Left hindlimb (tissue), 1 donor: ENCODE results near the gene EPB41L4A.
"Not testable (repeated sequence)": the region's sequence is repeated elsewhere in the genome, so short reads cannot be mapped to it uniquely, and the experiment has no call there.

Experiments
- DNase-seq: peaks from one replicate; pipeline ENCODE4 v3.0.0-alpha.2; 2018

The EPB41L4A gene

DNA sequence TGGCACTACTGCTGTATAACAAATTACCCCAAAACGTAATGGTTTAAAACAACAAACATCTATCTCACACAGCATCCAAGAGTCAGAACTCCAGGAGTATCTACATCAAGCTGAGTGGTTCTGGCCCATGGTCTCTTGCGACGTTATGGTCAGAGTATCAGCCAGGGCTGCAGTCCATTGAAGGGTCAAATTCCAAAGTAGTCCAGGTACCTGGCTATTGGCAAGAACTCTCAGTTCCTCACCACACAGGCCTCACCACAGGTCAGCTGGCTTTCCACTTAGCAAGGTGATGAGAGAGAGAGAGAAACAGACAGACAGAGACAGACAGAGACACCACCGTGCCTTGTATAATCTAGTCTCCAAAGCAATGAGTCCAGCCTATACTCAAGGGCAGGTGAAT lies 22.6 kb downstream of the EPB41L4A start:
- DNase-seq, result no peak

DNA sequence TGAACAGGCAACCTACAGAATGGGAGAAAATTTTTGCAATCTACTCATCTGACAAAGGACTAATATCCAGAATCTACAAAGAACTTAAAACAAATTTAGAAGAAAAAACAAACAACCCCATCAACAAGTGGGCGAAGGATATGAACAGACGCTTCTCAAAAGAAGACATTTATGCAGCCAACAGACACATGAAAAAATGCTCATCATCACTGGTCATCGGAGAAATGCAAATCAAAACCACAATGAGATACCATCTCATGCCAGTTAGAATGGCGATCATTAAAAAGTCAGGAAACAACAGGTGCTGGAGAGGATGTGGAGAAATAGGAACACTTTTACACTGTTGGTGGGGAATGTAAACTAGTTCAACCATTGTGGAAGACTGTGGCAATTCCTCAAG lies 23.8 kb downstream of the EPB41L4A start:
- not testable (repeated sequence) for DNase-seq

DNA sequence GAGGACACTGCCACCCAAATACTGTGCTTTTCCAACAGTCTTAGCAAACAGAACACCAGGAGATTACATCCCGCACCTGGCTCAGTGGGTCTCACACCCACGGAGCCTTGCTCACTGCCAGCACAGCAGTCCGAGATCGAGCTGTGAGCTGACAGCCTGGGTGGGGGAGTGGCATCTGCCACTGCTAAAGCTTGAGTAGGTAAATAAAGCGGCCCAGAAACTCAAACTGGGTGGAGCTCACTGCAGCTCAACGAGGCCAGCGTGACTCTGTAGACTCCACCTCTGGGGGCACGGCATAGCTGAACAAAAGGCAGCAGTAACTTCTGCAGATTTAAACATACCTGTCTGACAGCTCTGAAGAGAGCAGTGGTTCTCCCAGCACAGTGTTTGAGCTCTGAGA lies 28.8 kb downstream of the EPB41L4A start:
- no peak for DNase-seq

DNA sequence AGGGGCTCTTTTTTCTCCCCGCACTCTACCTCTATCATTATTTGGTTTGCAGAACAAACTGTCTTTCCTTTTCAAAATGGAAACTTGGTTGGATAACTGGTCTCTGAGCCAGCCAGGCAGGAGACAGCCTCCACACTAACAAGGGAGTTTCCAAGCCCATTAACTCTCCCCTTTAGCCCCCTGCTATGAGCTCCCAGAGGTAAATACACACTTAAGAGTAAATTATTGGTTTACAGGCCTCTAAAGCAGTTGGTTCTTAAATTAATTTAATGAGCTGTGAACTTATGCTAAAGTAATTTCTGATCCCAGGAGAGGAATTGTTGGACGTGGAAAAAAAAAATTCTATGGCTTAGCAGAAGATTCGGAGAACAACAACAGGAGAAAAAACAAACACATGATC lies 30.3 kb downstream of the EPB41L4A start:
- DNase-seq, result no peak

DNA sequence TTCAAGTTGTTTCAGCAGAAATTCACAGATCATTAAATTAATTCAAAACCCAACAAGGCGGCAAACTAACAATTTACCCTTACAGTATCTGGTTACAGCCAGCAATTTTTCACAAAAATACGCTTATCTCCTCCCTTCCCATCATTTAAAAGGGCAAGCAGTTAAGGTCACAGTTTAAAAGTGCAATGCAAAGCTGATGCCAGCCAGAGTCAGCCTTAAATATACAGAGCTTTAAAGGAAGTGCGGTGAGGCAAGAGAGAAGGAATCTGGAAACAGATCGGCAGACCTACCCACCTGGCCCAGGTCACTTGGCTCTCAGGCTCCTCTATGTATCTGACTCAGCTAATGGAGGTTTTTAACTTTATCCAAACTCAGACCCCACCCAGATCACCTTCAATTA lies 31.0 kb downstream of the EPB41L4A start:
- DNase-seq, result no peak

DNA sequence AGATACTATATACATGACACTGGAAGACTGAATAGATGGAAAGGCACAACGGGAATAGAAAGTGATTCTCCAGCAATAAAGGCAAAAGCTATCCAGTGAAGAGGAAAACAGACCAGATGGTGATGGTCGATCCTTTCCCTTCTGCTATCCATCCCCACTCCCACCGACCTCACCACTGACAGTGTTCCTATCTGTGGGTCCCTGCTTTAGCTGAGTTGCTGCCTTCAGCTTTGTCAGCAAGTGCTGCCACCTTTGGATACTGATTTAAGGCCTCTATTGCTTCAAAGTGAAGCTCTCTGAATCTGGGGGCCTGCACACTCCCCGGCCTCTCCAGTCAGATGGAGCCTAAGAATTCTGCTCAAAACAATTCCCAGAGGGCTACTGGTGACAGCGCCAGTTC lies 32.3 kb downstream of the EPB41L4A start:
- DNase-seq, result no peak

DNA sequence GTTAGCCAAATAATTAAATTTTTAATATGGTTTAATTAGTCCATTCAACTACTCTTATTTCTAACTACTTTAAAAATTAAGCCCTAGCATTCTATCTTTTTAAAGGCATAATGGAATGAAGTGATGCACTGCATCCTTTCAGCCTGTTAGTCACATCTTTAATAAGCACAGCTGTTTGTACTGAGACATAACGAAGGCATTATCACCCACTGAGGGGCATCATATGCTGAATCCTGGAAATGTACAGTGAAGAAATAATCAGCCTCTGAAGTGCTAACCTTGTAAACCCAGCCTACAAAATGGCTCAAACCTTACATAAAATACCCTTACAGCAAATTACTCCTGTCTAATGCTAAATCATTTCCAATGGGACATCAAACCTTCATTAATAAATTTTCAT lies 33.1 kb downstream of the EPB41L4A start:
- DNase-seq, result no peak

DNA sequence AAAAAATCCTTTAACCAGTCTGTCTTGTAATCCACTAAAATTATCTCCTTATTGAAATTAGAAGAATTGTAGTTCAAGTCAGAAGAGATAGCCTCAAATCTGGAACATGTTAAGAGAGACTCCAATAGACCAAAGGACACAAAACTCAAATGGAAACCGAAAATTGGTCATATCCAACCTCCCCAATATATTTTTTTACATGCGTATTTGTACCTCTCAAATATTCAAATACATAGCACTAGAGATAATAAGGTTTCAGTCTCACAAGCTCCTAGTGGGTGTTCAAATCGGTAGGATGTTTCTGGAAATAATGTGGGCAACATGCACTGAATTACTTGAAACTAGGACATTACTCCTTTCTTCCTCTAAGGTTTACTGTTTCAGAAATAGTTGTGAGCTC lies 33.5 kb downstream of the EPB41L4A start:
- no peak for DNase-seq

DNA sequence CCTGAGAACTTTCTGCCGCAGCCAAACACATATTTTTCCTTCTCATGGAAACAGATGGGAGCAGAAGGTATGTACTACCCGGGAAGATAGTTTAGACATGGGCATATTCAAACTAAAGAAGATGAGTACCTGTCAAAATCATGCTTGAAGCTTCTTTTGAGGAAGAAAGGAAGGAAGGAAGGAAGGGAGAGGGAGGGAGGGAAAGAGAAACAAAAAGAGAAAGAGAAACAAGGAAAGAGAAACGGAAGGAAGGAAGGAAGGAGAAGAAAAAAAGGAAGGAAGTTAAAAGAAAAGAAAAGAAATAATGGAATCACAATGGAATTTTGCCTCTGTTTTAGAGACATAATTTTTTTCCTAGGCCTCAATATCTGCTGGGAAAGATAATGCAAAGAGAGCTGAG lies 34.6 kb downstream of the EPB41L4A start:
- no peak for DNase-seq

DNA sequence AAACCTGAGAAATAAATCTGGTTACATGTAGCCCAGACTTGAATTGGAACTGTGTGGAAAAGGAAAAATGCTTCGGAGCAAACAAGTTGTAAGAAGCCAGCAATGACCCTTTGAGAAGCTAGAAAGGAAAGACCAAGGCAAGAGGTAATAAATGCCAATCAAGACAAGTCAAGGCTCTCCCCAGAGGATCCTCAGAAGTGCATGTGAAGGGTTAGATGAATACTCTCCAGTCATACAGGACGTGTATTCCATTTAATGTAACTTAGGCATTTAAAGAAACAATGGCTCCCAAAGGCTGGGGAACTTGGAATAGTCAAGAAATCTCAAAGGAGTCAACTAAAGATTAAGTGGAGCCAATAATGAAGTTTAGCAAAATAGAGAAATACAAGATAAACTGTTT lies 36.2 kb downstream of the EPB41L4A start:
- no peak for DNase-seq

DNA sequence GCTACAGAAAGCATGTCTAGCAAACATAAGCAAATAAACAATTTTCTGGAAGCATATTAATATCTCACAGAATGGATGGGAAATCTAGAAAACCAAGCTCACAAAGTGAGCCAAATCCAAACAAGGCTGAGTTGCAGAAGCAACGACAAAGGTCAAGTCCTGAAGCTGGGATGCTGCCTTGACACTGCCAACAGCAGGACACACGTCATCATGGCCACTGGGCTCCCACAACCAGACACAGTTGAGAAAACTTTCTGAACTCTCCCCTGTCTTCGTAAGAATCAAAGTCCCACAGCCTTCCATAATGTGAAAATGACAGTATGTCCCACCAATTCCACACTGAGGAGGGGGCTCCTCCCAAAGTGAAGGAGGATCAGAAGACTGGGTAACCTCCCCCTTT lies 37.6 kb downstream of the EPB41L4A start:
- DNase-seq, result no peak

DNA sequence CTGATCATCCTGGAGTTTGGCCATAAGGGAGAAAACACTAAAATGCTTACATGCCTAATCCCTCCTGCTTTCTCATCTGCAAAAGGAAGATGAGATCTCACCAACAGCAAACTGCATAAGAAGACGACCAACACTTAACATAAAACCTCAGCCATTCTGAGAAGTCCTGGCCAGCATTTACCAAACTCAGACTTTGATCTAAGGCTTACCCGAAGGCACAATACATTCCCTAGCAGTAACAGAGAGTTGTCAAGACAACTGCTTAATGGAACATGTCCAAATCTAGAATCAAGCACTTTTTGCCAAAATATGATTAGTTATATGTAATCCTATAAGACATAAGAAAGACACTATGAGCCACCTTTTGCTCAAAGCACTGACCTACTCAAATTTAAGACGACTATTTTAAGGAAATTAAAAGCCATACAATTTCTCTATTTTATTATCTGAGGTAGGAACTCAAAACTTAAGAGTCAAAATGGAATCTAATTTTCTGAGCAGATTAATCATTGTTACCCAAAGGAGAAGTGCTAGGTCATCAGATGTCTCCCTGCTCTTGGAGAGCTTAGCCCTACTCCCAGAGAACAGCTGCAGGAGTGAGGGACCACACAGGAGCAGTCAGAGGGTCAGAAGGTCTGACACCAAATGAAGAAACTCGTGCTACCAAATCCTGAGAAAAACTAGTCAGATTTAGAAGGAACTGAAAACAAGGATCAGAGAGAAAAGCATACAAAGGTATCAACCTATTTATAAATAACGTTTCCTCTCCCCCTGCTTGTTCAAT lies 39.3 kb downstream of the EPB41L4A start:
- no peak for DNase-seq

DNA sequence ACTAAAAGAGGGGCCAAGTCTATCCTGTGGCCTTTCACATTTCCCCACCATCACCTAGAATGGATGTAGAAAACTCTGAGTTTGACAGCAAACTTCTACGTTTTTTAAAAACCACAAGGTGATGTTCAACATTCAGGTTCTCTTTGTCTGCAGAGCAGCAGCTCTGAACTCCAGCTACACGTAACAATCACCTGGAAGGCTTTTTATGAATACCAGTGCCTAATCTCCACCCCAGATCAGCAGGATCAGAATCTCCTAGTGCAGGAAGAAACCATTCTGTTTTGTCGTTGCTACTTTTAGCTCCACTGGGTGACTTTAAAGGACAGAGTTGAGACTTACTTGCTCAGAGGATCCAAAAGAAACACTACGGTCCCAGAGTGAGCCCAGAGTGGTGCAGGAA lies 44.3 kb downstream of the EPB41L4A start:
- no peak for DNase-seq

DNA sequence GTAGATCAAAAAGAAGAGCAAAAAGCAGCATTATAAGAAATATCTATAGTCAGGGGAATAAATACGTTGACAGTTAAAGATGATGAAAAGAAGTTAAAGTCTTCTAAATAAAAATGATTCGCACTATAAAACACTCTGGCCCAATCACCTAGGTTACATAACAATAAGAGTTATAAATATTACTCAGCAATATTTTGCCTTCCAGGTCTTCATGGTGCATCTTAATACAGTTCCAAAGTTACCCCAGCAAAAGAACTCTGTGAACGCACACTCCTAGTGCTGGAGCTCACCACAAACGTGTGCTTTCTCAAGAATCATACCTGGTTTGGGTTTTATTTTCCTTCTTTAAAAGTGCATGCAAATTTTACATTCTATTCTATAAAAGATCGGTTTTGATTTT lies 44.7 kb downstream of the EPB41L4A start:
- DNase-seq, result no peak

DNA sequence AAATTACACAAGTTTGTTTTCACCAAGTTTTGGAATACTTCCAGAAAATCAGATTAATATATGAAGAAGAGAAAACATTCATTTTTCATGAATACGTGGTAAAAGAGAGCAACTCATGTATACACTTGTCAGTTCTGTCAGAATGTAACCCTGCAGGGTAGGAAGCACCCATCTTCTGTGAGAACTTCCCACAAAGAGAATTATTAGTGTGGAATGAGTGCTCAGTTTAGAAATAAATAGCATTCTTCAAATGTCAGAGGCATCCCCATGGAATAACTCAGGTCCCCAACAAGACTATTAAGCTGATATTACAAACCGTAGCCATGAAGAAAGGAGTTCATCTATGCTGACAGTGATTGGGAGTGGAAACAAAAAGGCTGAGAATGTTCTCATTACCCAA lies 45.2 kb downstream of the EPB41L4A start:
- DNase-seq, result no peak

DNA sequence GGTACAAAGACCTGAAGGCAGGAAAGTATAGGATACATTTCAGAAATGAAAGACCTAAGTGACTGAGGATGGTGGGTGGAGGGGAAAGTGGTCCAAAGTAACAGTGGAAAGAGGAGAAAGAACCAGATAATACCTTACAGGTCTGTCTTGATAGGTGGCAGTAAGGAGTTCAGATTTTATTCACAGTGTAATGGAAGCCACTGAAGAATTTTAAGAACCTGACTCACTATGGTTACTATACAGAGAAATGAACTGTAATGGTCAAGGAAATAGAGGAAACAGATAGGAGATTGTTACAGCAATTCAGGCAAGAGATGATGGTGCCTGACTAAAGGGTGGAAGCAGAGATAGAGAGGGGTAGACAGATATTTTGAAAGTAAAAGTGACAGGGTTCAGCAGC lies 46.5 kb downstream of the EPB41L4A start:
- no peak for DNase-seq

DNA sequence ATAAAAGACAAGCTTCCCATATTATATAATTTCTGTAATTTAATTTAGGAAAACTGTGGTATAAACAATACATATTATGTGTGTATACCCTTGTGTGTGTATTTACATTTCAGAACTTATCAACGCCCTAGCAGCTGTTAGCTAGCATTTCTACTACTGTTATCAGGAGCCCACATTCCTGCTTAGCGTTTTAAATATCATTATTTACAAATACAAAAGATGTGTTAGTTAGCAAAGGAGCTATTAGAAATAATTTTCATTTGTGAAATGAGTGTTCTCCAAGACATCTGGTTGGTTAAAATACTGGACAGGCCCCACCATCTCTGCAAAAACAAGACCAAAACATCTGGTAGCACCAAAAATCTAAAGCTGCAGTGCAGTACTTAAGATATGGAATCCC lies 48.0 kb downstream of the EPB41L4A start:
- DNase-seq, result no peak

DNA sequence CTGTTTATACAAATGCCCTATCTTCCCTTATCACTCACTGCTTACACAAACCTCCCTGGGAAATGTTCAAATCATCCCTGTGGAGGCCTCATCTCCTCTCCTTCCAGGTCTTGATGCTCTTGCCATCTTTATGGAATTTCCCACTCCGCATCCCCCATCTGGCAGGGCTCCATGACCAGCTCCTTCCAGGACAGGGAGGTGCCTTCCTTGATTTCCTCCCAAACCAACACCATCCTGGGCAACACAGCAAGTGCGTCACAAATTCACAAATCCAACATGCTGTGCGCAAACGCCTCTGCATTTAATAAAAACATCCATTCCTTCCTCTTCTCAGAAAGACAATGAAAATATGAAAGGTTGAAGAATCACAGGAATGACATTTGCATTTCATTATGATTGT lies 51.7 kb downstream of the EPB41L4A start:
- no peak for DNase-seq

DNA sequence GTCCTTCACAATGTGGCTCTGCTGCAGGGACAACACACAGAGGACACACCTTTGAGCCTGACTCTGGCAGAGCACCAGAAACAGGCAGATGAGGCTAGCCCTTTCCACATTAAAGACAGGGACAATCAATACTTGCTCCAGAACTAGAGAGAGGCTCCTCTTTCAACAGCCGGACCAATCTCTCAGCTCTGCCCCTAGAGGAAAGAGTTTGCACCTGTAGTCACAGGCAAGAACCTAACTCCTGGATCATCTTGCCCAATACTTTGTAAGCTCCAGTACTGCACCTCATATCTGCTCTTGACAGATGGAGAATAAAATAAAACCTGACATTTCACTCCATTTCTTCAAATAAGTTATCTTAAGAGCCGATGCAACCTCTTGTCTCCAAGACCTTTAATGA lies 52.1 kb downstream of the EPB41L4A start:
- DNase-seq, result no peak

DNA sequence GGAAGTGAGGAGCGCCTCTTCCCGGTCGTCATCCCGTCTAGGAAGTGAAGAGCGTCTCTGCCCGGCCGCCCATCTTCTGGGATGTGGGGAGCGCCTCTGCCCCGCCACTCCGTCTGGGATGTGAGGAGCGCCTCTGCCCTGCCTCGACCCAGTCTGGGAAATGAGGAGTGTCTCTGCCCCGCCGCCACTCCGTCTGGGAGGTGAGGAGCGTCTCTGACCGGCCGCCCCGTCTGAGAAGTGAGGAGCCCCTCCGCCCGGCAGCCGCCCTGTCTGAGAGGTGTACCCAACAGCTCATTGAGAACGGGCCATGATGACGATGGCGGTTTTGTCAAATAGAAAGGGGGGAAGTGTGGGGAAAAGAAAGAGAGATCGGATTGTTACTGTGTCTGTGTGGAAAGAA lies 58.3 kb downstream of the EPB41L4A start:
- not testable (repeated sequence) for DNase-seq

DNA sequence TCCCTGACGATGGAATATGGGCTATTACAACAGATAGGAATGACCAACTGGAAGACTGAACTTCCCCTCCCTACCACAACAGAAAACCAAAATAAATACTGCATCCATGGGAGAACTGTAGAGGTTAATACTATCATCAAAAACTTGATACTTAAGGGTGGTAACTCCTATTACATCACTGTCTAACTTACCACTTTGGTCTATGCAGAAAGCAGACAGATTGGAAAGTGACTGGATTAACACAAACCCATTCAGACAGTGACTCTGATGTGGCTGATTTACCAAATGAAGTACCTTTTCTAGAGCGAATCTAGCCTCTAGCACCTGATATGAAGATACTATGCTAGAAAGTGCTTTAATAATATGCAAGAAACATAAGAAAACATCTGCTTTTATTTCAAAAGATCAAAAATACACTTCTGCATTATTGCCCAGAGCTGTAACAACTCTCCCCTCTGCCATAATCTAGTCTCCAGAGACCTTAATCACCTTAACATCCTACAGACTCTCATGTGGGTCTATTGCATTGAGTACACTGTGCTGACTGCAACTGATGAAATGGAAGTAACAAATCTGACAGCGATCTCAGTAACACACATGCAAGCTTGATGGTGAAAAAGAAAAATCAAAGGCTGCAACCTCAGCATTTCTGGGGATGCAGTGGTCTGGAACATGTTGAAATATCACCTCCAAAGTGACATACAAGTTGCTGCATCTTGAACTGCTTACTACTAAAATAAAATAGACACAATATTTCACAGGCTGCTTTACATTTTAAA lies 62.7 kb downstream of the EPB41L4A start:
- DNase-seq, result no peak

DNA sequence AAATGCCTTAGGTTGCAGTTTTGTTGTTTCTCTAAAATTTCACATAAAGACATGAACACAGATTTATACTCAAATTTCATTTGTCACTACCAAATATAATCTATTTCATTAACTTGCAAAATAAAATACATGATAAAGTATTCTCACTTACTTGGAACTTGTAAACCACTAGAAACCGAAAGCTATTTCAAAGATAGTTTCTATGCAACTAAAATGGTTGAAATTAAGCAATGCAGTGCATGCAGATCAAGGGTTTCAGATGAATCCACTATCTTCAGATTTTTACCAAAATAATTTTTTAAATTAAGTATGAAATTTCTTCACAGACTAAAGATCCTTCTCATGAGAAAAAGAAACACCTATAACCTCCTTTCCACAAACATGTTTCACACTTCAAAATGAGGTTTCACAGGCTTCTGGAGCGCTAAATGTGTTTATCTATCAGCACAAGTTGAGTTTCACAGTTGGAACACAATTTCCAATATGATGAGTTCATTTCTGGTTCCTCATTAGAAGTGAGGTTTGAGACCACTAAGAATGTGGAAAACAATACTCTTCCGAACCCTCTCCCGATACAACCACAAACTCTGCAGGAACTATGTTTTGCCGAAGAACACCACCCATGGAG lies 63.9 kb downstream of the EPB41L4A start:
- no peak for DNase-seq

DNA sequence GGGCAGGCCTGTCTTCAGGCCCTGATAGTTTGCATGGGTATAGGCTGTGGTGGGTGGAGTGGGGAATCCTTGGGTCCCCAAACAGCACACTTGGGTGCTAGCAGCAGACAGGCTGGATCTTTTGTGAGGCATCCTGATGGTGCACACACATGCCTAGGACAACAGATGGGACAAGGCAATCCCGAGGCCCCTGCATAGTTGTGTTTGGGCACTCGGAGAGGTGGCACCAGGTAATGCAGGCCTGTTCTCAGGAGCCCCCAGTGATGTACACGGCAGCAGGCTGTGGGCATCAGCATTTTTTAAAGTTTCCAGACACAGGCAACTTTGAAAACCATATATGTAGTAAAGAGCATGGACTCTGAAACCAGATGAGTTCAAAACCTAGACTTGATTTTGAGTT lies 65.4 kb downstream of the EPB41L4A start:
- DNase-seq, result no peak

DNA sequence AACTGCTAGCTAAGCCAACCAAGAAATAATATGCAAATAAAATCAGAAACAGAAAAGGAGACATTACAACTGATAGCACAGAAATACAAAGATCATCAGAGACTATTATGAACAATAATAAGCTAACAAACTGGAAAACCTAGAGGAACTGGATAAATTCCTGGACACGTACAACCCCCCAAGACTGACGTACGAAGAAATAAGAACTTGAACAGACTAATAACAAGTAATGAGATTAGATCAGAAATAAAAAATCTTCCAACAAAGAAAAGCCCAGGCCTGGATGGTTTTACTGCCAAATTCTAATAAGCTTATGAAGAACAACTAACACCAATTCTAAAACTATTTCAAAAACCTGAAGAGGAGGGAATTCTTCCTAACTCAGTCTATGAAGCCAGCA lies 67.9 kb downstream of the EPB41L4A start:
- DNase-seq, result no peak
